ENCODE measurements around the gene PFAS. TPM values are rescaled to one million over a fixed set of nuclear protein-coding genes. Genes with fewer than 3 reads are reported as not detected.
"Not testable (repeated sequence)": the region's sequence is repeated elsewhere in the genome, so short reads cannot be mapped to it uniquely, and the experiment has no call there.

Gene PFAS
- total RNA-seq, 1 donor from 2014 or later: 39.2 TPM

DNA sequence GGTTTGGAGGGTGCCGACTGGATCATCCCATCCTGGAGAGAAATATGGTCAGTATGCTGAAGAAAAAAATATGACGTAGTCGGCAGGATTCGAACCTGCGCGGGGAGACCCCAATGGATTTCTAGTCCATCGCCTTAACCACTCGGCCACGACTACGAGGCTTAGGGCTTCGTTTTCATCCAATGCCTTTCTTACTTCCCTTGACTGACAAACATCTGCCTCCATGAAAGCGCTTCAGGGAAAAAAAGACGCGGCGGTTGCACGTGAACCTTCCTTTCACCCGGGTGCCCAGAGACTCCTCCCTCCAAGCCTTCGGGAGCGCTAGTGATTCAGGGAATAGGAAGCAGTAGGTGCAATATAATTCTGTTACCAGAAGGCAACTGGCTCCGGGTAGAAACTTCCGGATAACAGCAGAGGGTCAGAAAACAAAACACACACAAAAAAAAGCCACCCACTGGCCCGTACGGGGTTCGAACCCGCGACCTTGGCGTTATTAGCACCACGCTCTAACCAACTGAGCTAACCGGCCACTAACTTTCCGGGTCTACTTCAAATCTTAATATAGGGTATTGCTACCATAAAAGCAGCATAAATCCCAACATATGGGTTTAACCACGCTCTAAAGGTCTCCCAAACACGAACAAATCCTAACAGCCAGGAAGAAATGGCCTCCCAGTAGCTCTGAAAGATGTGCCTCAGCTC is 22.4 kb upstream of the PFAS start:
- no peak for DNase-seq (ENCODE audit: low spot score)

DNA sequence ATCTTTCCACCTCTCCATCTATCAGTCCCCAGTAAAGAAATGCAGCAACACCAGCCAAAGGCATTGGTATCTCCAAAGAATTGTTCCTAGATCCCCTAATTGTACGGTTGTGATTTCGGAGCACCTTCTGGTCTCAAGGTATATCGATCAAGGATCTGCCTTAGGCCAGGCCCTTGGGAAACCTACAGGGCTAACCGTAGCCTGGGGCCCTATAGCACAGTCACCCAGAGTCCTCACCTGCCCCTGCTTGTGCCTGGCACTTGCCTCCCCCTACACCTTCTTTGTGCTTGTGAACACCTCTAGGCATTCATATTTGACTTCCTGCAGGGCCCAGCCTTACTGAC is 21.9 kb upstream of the PFAS start:
- no peak for DNase-seq (ENCODE audit: low spot score)

DNA sequence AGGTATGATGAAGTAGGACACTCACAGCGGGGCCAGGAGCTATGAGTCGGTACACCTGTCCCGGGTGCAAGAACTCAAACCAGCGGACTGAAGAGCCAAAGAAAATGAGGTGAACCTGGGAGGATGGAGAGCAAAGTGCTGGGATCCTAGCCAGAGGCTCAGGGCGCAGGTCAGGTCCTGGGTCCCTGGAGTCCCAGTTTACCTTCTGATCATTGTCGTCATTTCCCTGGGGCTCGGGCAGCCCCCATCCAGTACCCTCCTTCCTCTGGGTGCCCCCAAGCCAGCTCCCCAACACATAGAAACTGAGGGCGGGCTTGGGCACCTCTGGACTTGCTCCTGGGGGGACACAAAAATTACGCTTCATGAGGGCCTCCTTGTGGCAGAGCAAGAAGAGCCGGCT is 17.4 kb upstream of the PFAS start:
- no peak for DNase-seq (ENCODE audit: low spot score)

DNA sequence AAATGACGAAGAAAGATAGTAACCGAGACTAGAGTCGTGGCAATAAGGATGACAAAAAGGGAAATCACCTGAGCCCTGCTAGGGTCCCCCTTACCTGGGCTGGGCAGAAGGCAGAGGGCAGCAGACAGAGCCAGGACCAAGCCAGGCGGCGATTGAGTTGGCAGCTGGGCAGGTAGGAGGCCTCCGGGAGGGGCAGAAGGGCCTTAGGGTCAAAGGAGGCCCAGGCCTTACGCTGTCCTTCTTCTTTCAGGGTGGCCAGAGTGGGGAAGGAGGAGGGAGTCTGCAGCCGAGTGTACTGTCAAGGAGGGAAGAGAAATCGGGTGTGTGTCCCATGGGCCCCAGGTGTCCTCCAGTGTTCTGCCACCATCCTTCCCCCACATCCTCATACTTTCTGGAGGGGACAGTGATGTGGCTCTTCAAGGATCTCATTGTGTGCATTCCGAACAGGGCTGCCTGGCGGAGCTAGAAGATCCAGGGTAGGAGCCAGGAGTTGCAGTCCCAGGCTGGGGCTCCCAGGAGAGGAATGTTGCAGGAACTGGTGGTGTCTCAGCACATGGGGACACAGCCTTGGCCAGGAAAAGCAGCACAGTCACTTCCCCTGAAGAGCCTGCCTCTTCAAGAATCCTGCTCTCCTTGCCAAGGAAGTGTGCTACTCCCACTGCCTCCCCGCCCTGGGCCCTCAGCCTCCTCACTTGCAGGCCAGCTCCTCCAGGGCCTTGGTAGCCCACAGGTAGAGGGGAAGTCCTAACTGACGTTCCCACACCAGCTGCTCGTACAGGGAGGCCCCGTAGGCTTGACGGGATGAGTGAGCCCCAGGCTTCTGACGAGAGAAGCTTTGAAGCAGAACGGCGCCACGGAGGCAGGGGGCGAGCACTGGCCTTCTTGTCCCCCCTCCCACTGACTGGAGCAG is 14.5 kb upstream of the PFAS start:
- no peak for DNase-seq (ENCODE audit: low spot score)

DNA sequence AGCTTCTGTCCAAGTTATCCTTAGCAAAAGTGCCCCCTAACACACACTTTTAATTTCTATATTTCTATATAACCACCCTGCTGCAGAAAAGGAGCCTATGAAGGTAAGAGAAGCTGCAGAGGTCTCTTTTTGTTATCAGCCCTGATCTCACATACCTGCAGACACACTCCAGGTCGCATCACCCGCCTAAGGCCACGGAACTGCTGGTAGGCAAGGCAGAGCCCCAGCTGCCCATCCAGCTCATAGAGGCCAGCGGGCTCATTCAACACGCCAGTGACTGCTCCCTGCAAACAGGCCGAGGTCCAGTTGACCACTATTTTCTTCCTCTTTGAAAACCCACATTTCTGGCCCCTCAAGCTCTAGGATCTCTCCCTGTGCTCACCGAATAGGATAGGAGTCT is 13.4 kb upstream of the PFAS start:
- DNase-seq (ENCODE audit: low spot score): no peak

DNA sequence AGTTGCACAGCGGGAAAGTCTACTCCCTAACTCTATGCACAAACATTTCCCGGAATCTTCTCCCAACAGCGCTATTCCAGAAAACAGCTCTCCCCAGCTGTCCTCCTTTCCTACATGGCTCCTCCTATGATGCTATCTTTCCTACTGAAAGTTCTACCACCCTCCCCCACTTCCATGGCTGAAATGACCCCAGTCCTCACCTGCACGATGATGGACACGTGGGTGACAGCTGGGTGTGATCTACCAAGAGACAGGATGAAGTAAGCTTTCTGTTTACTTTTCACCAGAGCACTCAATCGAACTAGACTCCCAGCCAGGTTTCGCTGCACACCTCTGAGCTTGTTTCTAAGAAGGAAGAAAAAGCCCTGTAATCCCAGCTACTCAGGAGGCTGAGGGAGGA is 11.9 kb upstream of the PFAS start:
- no peak for DNase-seq (ENCODE audit: low spot score)

DNA sequence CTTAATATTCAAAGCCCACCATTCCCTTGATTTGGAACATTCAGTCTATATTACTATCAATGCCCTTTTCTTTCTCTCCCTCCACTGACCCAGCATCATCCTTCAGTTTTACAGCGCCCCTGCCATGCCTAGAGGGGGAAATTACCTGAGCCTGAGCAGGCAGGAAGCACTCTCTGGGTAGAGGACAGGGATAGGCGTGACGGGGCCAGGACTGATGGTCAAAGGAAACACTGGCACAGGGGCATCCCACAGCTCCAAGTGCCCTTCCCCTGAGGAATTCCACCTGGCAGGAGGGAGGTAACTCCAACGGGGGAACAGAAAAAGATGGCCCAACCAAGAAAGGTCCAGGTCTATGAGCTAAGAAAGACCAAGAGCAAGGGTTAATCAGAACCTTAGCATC is 11.2 kb upstream of the PFAS start:
- DNase-seq (ENCODE audit: low spot score): no peak

DNA sequence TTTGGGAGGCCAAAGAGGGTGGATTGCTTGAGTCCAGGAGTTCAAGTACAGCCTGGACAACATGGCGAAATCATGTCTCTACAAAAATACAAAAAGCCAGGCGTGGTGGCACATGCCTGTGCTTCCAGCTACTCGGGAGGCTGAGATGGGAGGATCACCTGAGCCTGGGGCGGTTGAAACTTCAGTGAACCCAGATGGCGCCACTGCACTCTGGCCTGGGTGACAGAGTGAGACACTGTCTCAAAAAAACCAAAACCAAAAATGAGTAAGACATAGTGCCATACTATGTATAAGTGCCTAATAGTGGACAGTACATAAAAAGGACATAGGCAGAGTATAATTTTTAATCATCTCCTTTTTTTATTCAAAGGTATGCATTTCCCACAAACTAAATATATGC is 5.3 kb upstream of the PFAS start:
- no peak for DNase-seq (ENCODE audit: low spot score)

DNA sequence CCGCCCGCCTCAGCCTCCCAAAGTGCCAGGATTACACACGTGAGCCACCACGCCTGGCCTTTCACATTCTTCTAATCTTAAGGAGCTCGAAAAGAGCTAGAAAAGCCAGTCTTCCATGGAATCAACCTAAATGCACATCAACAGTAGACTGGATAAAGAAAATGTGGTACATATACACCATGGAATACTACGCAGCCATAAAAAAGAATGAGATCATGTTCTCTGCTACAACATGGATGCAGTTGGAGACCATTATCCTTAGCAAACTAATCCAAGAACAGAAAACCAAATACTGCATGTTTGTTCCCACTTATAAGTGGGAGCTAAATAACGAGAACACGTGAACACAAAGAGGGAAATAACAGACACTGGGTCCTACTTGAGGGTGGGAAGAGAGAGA is 4.3 kb upstream of the PFAS start:
- no peak for DNase-seq (ENCODE audit: low spot score)

DNA sequence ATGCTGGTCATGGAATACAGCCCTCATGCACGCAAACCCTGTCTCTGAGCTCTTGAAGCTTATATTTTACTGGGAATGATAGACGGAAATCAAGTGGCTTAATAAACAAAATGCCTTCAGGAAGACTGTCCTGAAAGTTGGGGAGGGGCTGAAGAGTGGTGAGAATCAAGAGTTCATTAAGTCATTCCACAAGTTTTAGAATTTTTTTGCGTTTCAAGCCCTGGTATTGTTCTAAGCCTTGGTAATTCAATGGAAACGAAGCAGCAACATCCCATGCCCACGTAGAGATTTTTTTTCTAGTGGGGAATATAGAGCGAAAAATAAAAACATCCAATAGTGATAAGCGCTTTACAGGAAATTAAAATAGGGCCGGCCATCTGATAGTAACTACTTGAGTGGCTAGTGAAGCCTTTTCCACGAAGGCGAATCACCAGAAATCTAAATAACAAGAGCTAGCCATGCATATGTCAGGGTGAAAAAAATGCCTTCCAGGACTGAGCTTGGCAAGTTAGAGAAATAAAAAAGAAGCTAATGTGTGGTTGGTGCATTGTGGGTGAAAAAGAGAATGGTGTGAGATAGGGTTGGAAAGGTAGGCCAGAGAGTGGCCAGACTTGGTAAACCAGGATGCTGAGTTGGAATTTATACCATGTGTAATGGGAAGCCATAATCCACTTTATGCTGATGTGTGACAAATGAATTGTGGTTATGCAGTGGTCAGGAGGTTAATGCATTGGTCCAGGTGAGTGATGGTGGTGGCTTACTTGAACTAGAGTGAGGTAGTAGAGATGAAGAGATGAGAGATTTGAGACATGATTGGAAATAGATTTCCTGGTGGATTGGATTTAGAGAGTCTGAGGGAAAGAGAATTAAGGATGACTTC is 772 bp downstream of the PFAS start:
- no peak for DNase-seq (ENCODE audit: low spot score)

DNA sequence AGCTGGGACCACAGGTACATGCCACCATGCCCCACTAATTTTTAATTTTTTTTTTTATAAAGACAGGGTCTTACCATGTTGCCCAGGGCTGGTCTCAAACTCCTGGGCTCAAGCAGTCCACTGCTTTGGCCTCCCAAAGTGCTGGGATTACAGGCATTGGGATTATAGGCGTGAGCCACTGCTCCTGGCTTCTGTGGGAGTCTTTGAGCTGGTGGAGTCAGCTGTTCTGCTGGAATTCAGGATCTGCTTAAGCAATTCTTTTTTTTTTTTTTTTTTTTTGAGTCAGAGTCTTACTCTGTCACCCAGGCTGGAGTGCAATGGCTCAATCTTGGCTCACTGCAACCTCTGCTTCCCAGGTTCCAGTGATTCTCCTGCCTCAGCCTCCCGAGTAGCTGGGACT is 2.3 kb downstream of the PFAS start:
- not testable (repeated sequence) for DNase-seq (ENCODE audit: low spot score)

DNA sequence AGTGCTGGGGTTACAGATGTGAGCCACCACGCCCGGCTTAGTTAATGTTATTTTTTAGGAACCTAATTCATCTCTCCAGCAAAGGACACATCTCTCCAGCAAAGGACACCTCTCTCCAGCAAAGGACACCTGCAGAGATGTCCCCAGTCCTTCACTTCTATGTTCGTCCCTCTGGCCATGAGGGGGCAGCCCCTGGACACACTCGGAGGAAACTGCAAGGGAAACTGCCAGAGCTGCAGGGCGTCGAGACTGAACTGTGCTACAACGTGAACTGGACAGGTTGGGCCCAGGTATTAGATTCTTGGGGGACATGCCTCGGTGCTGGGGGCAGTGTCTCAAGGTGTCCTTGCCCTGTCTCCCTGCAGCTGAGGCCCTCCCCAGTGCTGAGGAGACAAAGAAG is 4.7 kb downstream of the PFAS start:
- no peak for DNase-seq (ENCODE audit: low spot score)

DNA sequence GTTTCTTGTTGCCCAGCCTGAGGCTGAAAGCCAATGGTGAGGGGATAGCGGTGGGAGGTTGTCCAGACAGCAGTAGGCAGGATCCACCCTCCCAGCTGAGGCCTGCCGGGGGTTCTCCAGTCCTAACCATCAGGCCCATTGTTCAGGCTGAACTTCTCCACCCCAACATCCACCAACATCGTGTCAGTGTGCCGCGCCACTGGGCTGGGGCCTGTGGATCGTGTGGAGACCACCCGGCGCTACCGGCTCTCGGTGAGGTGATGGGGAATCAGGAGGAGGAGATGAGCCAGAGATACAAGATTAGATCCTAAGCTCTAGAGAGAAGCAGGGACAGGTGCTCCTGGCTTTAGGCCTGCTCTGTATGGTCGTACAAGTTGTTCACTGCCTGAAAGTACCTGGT is 5.8 kb downstream of the PFAS start:
- no peak for DNase-seq (ENCODE audit: low spot score)

DNA sequence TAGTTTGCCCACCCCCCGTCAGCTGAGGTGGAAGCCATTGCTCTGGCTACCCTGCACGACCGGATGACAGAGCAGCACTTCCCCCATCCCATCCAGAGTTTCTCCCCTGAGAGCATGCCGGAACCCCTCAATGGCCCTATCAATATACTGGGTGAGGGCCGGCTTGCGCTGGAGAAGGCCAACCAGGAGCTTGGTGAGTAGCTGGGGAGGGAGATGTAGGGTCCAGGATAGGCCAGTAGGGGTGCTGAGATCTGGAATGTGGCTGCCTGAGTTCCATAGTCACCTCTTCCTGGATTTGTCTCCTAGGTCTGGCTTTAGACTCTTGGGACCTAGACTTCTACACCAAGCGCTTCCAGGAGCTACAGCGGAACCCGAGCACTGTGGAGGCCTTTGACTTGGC is 6.4 kb downstream of the PFAS start:
- no peak for DNase-seq (ENCODE audit: low spot score)

DNA sequence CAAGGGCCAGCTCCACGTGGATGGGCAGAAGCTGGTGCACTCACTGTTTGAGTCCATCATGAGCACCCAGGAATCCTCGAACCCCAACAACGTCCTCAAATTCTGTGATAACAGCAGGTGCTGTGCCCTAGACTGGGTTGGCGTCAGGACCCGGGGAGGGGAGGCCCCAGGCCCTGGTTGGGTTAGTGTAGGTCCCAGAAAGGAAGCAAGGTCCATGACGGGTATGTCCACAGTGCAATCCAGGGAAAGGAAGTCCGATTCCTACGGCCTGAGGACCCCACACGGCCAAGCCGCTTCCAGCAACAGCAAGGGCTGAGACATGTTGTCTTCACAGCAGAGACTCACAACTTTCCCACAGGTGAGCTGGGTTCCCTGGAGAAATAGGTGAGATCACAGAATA is 7.2 kb downstream of the PFAS start:
- no peak for DNase-seq (ENCODE audit: low spot score)

DNA sequence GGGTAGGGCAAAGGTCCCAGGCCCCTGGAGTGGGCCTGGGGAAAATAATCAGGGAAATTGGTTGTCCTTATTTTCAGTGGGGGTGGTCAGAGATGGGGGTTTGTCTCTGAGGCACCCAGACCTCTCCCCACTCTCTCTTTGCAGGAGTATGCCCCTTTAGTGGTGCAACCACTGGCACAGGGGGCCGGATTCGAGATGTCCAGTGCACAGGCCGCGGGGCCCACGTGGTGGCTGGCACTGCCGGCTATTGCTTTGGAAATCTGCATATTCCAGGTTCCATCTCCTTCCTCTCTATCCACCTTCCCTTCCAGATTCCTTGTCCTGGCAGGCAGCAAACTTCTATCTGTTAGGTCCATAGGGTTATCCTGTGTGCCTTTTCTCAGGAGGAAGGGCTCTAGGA is 7.6 kb downstream of the PFAS start:
- DNase-seq (ENCODE audit: low spot score): no peak

DNA sequence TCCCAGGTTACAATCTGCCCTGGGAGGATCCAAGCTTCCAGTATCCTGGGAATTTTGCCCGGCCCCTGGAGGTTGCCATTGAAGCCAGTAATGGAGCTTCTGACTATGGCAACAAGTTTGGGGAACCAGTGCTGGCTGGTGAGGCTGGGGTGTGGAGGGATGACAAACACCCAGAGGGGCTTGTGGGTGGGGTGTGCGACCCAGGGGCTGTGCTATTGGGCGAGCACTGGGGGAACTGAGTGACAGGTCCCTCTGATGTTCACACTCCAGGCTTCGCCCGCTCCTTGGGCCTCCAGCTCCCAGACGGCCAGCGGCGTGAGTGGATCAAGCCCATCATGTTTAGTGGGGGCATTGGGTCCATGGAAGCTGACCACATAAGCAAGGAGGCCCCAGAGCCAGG is 8.7 kb downstream of the PFAS start:
- DNase-seq (ENCODE audit: low spot score): no peak

DNA sequence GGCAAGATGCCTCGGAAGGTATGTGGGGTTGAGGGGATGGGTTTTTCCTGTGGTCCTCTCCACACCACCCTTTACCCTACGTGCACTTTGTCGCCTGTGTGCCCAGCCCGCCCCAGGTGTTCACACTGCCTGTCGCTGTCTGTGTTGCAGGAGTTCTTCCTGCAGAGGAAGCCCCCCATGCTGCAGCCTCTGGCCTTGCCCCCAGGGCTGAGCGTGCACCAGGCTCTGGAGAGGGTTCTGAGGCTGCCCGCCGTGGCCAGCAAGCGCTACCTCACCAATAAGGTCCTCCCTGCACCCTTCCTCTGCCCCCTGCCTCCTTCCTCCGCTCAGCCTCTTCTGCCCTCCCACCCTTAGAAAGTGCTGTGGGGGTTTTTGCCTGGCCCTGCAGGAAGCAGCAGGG is 15.2 kb downstream of the PFAS start:
- no peak for DNase-seq (ENCODE audit: low spot score)

DNA sequence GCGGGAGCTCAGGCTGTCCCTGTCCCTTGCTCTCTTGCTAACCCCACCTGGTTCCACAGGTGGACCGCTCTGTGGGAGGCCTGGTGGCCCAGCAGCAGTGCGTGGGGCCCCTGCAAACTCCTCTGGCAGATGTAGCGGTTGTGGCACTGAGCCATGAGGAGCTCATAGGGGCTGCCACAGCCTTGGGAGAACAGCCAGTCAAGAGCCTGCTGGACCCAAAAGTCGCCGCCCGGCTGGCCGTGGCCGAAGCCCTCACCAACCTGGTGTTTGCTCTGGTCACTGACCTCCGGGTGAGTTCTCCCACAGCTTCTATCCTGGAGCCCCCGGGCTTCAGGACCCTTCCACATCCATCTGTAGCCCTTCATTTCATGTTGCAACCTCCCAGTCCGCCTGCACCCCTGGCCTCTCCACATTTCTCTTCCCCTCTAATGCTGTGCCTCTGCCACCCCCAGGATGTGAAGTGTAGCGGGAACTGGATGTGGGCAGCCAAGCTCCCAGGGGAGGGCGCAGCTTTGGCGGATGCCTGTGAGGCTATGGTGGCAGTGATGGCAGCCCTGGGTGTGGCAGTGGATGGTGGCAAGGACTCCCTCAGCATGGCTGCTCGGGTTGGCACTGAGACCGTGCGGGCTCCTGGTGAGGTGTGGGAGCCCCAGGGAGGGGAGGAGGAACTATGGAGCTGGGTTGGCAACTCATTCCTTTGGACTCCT is 15.9 kb downstream of the PFAS start:
- DNase-seq (ENCODE audit: low spot score): no peak

DNA sequence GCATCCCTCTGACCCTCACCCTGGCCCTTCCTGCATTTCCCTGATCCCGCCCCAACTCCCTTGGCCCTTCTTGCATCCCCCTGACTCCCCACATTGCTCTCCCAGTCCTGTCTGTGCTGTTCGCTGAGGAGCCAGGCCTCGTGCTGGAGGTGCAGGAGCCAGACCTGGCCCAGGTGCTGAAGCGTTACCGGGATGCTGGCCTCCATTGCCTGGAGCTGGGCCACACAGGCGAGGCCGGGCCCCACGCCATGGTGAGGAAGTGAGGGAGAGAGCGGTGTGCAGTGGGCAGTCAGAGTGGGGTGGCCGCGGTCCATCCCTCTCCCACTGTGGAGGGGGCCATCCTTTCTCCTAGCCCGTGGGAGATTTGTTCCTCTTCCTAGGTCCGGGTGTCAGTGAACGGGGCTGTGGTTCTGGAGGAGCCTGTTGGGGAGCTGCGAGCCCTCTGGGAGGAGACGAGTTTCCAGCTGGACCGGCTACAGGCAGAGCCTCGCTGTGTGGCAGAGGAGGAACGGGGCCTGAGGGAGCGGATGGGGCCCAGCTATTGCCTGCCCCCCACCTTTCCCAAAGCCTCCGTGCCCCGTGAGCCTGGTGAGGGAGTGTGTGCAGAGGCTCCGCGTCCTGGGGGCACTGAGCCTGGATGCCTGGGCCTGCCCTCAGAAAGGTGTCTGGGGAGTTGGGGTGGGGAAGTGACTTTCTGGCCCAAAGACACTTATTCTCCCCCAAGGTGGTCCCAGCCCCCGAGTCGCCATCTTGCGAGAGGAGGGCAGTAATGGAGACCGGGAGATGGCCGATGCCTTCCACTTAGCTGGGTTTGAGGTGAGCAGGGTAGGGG is 17.8 kb downstream of the PFAS start:
- DNase-seq (ENCODE audit: low spot score): no peak

All from mesenteric fat pad (tissue), 1 donor.